OCI-LY3 (cell line): ENCODE data around the gene ANGEL1.

ENCODE experiments used
- CTCF ChIP-seq: fragments of 200-600, 300-600 bp; sonication (generic); IDR thresholded peaks from 2 replicates; pipeline ENCODE4 v1.5.1; 2014; ENCODE audit warnings: antibody characterized with exemption, low read length, low read depth
- EZH2phosphoT487 ChIP-seq: fragments of 200-600 bp; shearing (Covaris generic); IDR thresholded peaks from 2 replicates; pipeline ENCODE4 v1.6.1; 2018; ENCODE audit warnings: antibody characterized with exemption, mixed run types, low read depth

- TF ChIP-seq CTCF (no peak), EZH2phosphoT487 (no peak)
These were observed 38.5 kb downstream of the ANGEL1 start for GRCh38 chr14:76773956-76774820.
